Tibial nerve (tissue), 4 donors: ENCODE results near the gene CERS1. TPM values are rescaled to one million over a fixed set of nuclear protein-coding genes. Genes with fewer than 3 reads are reported as not detected.

ENCODE experiments used
- DNase-seq, 2 donors: peaks; one replicate each; pipeline ENCODE4 v3.0.0-alpha.2; 2019; ENCODE audit warnings: low spot score in 2 of 2
- H3K27ac ChIP-seq, 4 donors: fragments of 200-600 bp; sonication (generic) in 3 of 4; one replicate each; pipeline ENCODE4 v1.5.1; 2017 to 2019; ENCODE audit warnings: mild to moderate bottlenecking in 1 of 4
- H3K27me3 ChIP-seq, 2 donors: fragments of 200-600 bp; sonication (generic) in 1 of 2; one replicate each; pipeline versions ENCODE4 v1.5.1 to v1.6.0; 2017 to 2019
- H3K36me3 ChIP-seq, 3 donors: fragments of 200-600 bp; sonication (generic); one replicate each; pipeline ENCODE4 v1.5.1; 2018 to 2019
- H3K4me1 ChIP-seq, 4 donors: fragments of 200-600 bp; sonication (generic) in 3 of 4; one replicate each; pipeline ENCODE4 v1.5.1; 2017 to 2019
- H3K4me3 ChIP-seq, 4 donors: fragments of 200-600 bp; sonication (generic) in 3 of 4; one replicate each; pipeline ENCODE4 v1.5.1; 2017 to 2019; ENCODE audit warnings: mild to moderate bottlenecking in 1 of 4, moderate library complexity in 1 of 4
- H3K9me3 ChIP-seq, 4 donors: fragments of 200-600 bp; sonication (generic) in 3 of 4; one replicate each; pipeline ENCODE4 v1.5.1; 2017 to 2019
- CTCF ChIP-seq, 5 experiments: fragments of 200-600 bp in 3 of 5; fragments of 450-650 bp in 2 of 5; sonication (generic) in 3 of 5; IDR thresholded peaks; one replicate each; pipeline ENCODE4 v1.5.1; 2016 to 2019; ENCODE audit warnings: antibody characterized with exemption in 5 of 5, mild to moderate bottlenecking in 3 of 5, moderate library complexity in 2 of 5
- EP300 ChIP-seq, 2 donors: sonication (generic); formaldehyde crosslinking; IDR thresholded peaks; one replicate each; pipeline ENCODE4 v1.6.1; 2017; ENCODE audit warnings: antibody characterized with exemption in 2 of 2, mild to moderate bottlenecking in 1 of 2
- POLR2A ChIP-seq, 2 donors: fragments of 450-650 bp; IDR thresholded peaks; one replicate each; pipeline ENCODE4 v1.6.1; 2017; ENCODE audit warnings: antibody characterized with exemption in 2 of 2, mild to moderate bottlenecking in 2 of 2, moderate library complexity in 2 of 2
- WGBS, 2 donors: methylation state at CpG; one replicate each; pipeline ENCODE4 v1.1.5; 2018; 5-methylcytosine and 5-hydroxymethylcytosine counted together
- total RNA-seq, 4 donors: library from RNA; depleted of rRNA; stranded (reverse); fragments of >200 nt; gene quantifications; one replicate each; pipeline ENCODE4 v1.1.0, GENCODE V29; 2016

Gene CERS1
- total RNA-seq, 4 donors from 2014 or later: 7.0 to 14.9 (median 13.4) TPM

GRCh38 chr19:18910801-18911436, 15.0 kb upstream of the CERS1 start:
- 91 to 93% methylated on average over 18 to 19 of the region's 19 CpGs for WGBS, 2 donors
- Histone ChIP-seq H3K9me3 (no peaks in the 10 kb centered on the region), H3K36me3 (peaks cover 0 to 96% (median 16%) of the 10 kb centered on the region in 3 donors)

GRCh38 chr19:18910010-18910409, 14.1 kb upstream of the CERS1 start:
- Histone ChIP-seq H3K4me1 (peaks cover 0 to 1% (median 0%) of the 10 kb centered on the region in 4 donors), H3K27me3 (no peaks in the 10 kb centered on the region), H3K27ac (no peak overlapping the region), H3K9me3 (no peaks in the 10 kb centered on the region), H3K4me3 (no peak overlapping the region), H3K36me3 (peaks cover 0 to 97% (median 16%) of the 10 kb centered on the region in 3 donors)
- no peak for DNase-seq
- 87 to 95% methylated on average over 8 to 10 of the region's 10 CpGs for WGBS, 2 donors
- TF ChIP-seq CTCF (IDR thresholded peaks at IDR 0.05) (no peak), POLR2A (IDR thresholded peaks at IDR 0.05) (no peak), EP300 (IDR thresholded peaks at IDR 0.05) (no peak)

More at GRCh38 chr19:18910801-18911436, 15.0 kb upstream of the CERS1 start:
- H3K4me3 ChIP-seq: no peak overlapping the region
- H3K27me3 ChIP-seq: no peaks in the 10 kb centered on the region
- TF ChIP-seq CTCF (IDR thresholded peaks at IDR 0.05) (no peak), POLR2A (IDR thresholded peaks at IDR 0.05) (no peak), EP300 (IDR thresholded peaks at IDR 0.05) (no peak)
- no peak overlapping the region for H3K27ac ChIP-seq
- DNase-seq: no peak
- H3K4me1 ChIP-seq: peaks cover 0 to 11% (median 0%) of the 10 kb centered on the region in 4 donors

DNA sequence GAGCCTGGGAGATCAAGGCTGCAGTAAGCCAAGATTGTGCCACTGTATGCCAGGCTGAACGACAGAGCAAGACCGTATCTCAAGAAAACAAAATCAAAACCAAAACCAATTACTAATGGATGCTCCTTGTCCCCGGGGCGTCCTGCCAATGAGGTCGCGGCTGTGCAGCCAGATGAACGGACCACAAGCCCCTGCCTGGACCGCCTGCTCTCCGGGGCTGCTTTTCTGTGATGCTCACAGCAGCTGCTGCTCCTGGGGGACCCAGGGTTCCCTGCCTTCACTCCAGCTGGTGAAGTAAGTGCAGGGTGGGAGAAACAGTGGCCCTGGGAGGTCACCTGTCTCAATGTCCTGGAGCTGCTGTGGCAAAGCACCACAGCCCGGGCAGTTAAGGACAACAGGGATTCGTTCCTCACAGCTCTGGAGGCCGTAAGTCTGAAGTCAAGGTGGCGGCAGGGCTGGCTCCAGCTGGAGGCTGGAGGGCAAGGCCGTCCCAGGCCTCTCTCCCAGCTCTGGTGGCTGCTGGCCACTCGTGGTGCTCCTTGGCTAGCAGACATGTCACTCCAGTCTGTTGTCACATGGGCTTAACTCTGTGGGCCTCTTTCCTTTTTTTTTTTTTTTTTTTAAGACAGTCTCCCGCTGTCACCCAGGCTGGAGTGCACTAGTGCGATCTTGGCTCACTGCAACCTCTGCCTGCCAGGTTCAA, 13.1 kb upstream of the CERS1 start:
- H3K27me3 ChIP-seq: no peaks in the 10 kb centered on the region
- DNase-seq: no peak
- no peak for TF ChIP-seq POLR2A (IDR thresholded peaks at IDR 0.05)
- no peak for TF ChIP-seq EP300 (IDR thresholded peaks at IDR 0.05)
- no peak for TF ChIP-seq CTCF (IDR thresholded peaks at IDR 0.05)
- H3K36me3 ChIP-seq: peaks cover 0 to 97% (median 16%) of the 10 kb centered on the region in 3 donors
- 86 to 89% methylated on average over 17 of the region's 17 CpGs for WGBS, 2 donors
- H3K4me3 ChIP-seq: no peak overlapping the region
- H3K27ac ChIP-seq: no peak overlapping the region
- H3K9me3 ChIP-seq: no peaks in the 10 kb centered on the region
- H3K4me1 ChIP-seq: no peaks in the 10 kb centered on the region

DNA sequence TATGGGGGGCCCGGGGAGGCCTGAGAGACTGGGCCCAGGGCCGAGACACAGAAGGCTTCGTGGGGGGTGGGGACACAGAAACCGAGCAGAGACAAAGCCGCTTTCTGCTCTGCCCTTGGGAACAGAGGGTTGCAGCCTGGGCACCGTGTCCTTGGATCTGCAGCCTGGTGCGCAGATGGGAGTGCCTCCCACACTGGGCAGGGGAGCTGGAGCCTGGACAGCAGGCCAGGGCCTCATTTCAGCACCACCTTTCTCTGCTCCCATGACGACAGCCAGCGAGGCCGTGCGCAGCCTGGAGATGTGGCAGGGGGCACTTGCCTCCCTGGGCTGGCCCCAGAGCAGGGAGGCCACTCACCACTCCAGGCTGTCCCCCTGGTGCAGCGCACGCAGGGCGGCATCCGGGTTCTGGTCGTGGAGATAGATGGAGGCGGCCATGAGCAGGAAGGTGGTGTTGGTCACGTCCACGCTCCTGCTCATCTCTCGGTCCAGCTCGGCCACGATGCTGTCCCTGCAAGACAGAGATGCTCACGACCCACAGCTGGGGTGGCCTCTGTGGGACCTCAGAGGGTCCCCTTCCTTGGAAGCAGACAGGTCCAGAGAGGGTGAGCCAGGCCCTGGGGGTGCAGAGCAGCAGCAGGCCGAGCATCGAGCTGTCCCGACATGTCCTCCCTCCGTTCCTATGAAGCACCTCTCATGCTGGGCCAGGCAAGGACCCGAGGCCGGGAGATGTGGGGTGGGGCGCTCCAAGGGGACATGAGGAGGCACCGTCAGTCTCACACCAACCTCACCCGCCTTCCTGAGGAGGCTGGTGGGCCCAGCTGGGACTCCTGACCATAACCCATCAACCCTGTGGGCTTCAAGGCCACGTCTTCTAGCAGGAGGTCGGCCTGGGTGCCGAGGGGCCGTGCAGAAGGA, 10.9 kb upstream of the CERS1 start:
- 89 to 90% methylated on average over 19 to 36 of the region's 36 CpGs for WGBS, 2 donors
- no peak for TF ChIP-seq POLR2A (IDR thresholded peaks at IDR 0.05)
- TF ChIP-seq CTCF (IDR thresholded peaks at IDR 0.05): no peak
- TF ChIP-seq EP300 (IDR thresholded peaks at IDR 0.05): no peak
- no peak for DNase-seq
- H3K27ac ChIP-seq: no peak overlapping the region
- H3K36me3 ChIP-seq: peaks cover 0 to 95% (median 9%) of the 10 kb centered on the region in 3 donors
- no peaks in the 10 kb centered on the region for H3K9me3 ChIP-seq
- H3K4me1 ChIP-seq: no peaks in the 10 kb centered on the region
- no peaks in the 10 kb centered on the region for H3K27me3 ChIP-seq
- H3K4me3 ChIP-seq: no peak overlapping the region
